Measurements from ENCODE around the gene CNTNAP5. TPM values are rescaled to one million over a fixed set of nuclear protein-coding genes. Genes with fewer than 3 reads are reported as not detected.

The CNTNAP5 gene
- total RNA-seq, 1 experiment from 2014 or later, result not detected

DNA sequence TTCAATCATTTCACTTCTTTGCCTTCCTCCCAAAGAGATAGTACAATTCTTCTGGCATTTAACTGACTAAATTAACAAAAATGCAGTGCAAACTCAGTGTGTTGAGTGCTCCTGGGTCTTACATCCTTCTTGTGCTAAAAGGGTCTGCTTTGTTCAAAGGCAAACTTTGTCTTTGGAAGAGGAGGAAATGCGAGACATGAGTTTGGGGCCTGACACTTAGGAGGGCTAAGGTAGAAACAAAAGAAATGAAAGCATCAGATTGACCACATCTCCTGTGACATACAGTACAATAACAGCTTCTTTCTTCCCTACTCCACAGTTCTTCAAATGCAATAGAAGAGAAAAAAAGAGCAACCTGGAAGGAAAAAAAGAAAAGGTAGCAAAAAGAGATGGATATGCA lies 161.7 kb downstream of the CNTNAP5 start:
- H3K27ac Mint-ChIP-seq (ENCODE audit: unreplicated experiment), result no peak overlapping the region
- no peaks in the 10 kb centered on the region for H3K4me1 Mint-ChIP-seq (ENCODE audit: low read depth, unreplicated experiment)
- CTCF ChIA-PET, result no interaction called here
- H3K27me3 Mint-ChIP-seq (ENCODE audit: unreplicated experiment), result no peaks in the 10 kb centered on the region
- no TSS peak for BruUV-seq (replicated peaks)
- peaks cover 26% of the 10 kb centered on the region for H3K9me3 Mint-ChIP-seq (ENCODE audit: low read depth, unreplicated experiment)
- no peak overlapping the region for H3K4me3 Mint-ChIP-seq (ENCODE audit: low read depth, unreplicated experiment)
- no peak for TF ChIP-seq CTCF (IDR thresholded peaks at IDR 0.05; ENCODE audit: unreplicated experiment)
- no peak for DNase-seq
- intact Hi-C loops (cut with micrococcal nuclease; ENCODE audit: unreplicated experiment), result no loop called here
- no peaks in the 10 kb centered on the region for H3K36me3 Mint-ChIP-seq (ENCODE audit: insufficient read depth, unreplicated experiment)

DNA sequence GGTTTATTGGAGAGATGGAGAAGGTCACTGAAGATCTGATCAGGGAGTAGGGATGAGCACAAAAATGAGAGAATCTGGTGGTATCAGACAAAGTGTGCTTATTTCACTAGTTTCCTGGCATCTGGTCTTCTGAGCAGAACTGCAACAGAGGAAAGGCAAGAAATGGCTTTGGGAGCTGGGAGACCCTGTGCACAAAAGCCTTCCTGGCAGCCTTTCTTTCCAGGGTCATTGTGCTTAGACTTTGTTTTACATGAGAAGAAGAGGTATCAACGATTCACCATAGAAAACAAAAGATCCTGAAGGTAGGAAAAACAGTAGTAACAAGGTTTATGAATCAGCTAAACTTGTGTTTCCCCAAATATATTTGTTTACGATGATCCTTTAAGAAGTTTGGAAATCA lies 162.9 kb downstream of the CNTNAP5 start:
- BruUV-seq (replicated peaks), result no TSS peak
- Mint-ChIP-seq H3K36me3 (ENCODE audit: insufficient read depth, unreplicated experiment) (no peaks in the 10 kb centered on the region), H3K27me3 (ENCODE audit: unreplicated experiment) (no peaks in the 10 kb centered on the region), H3K9me3 (ENCODE audit: low read depth, unreplicated experiment) (peaks cover 28% of the 10 kb centered on the region), H3K27ac (ENCODE audit: unreplicated experiment) (no peak overlapping the region), H3K4me1 (ENCODE audit: low read depth, unreplicated experiment) (no peaks in the 10 kb centered on the region), H3K4me3 (ENCODE audit: low read depth, unreplicated experiment) (no peak overlapping the region)
- no peak for DNase-seq
- TF ChIP-seq CTCF (IDR thresholded peaks at IDR 0.05; ENCODE audit: unreplicated experiment), result no peak
- intact Hi-C loops (cut with micrococcal nuclease; ENCODE audit: unreplicated experiment), result no loop called here
- CTCF ChIA-PET, result no interaction called here

- intact Hi-C loops (cut with micrococcal nuclease; ENCODE audit: unreplicated experiment), result no loop called here
- CTCF ChIA-PET, result interaction anchor here (0.6 kb wide), 1 partner anchor 78 kb away, joined by 3 read pairs; no protein-coding TSS in a partner anchor
- Mint-ChIP-seq H3K36me3 (ENCODE audit: insufficient read depth, unreplicated experiment) (no peaks in the 10 kb centered on the region), H3K27ac (ENCODE audit: unreplicated experiment) (no peak overlapping the region), H3K4me3 (ENCODE audit: low read depth, unreplicated experiment) (no peak overlapping the region), H3K4me1 (ENCODE audit: low read depth, unreplicated experiment) (no peaks in the 10 kb centered on the region), H3K9me3 (ENCODE audit: low read depth, unreplicated experiment) (peaks cover 6% of the 10 kb centered on the region), H3K27me3 (ENCODE audit: unreplicated experiment) (no peaks in the 10 kb centered on the region)
- no peak for TF ChIP-seq CTCF (IDR thresholded peaks at IDR 0.05; ENCODE audit: unreplicated experiment)
- BruUV-seq (replicated peaks), result no TSS peak
- DNase-seq, result no peak
Observed at GRCh38 chr2:124193706-124194105, 168.6 kb downstream of the CNTNAP5 start.

GRCh38 chr2:124201713-124202112 lies 176.6 kb downstream of the CNTNAP5 start:
- TF ChIP-seq CTCF (IDR thresholded peaks at IDR 0.05; ENCODE audit: unreplicated experiment), result no peak
- H3K9me3 Mint-ChIP-seq (ENCODE audit: low read depth, unreplicated experiment), result peaks cover 18% of the 10 kb centered on the region
- no peaks in the 10 kb centered on the region for H3K4me1 Mint-ChIP-seq (ENCODE audit: low read depth, unreplicated experiment)
- DNase-seq, result no peak
- no TSS peak for BruUV-seq (replicated peaks)
- no peaks in the 10 kb centered on the region for H3K36me3 Mint-ChIP-seq (ENCODE audit: insufficient read depth, unreplicated experiment)
- no peak overlapping the region for H3K4me3 Mint-ChIP-seq (ENCODE audit: low read depth, unreplicated experiment)
- no peaks in the 10 kb centered on the region for H3K27me3 Mint-ChIP-seq (ENCODE audit: unreplicated experiment)
- intact Hi-C loops (cut with micrococcal nuclease; ENCODE audit: unreplicated experiment), result no loop called here
- CTCF ChIA-PET, result no interaction called here
- no peak overlapping the region for H3K27ac Mint-ChIP-seq (ENCODE audit: unreplicated experiment)
